ENCODE results near the gene SSB. TPM values are rescaled to one million over a fixed set of nuclear protein-coding genes. Genes with fewer than 3 reads are reported as not detected.

SSB gene
- total and polyA plus RNA-seq, 2 of the 13 experiments (the other 11 are each of a cell fraction or from before 2014, with no cell fraction given) = 109 to 208 TPM

DNA sequence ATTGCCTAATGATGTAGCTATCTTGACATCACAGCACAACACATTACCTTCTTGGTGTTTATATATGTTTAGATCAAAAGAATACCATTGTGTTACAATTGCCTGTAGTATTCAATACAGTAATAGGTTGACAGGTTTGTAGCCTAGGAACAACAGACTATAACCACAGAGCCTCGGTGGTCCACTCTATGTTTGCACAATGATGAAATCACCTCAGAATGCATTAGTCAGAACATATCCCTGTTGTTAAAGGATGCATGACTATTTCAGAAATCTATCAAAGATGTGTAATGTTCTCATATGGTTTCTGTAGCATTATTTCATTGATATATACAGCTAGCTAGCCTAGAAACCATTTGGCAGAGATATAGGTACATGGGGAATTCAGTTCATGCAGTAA, 17.2 kb downstream of the SSB start:
- Histone ChIP-seq H3K36me3 (replicated peaks in 1 of 2; ENCODE audit: control insufficient read depth in 1 of 2, insufficient read depth in 2 of 2, low read length in 2 of 2) (peaks cover 14 to 67% of the 10 kb centered on the region in 2 experiments), H3K4me3 (replicated peaks in 1 of 3; ENCODE audit: insufficient read depth in 1 of 3, low read depth in 2 of 3, low read length in 3 of 3) (no peak overlapping the region), H4K20me1 (ENCODE audit: insufficient read depth, low read length) (0 out of 2 replicates have a peak, but pooled peaks cover 2% of the 10 kb centered on the region), H2AFZ (ENCODE audit: low read length) (no peak overlapping the region), H3K4me2 (ENCODE audit: low read depth, low read length) (no peak overlapping the region), H3K79me2 (ENCODE audit: insufficient read depth, low read length) (peaks cover 9% of the 10 kb centered on the region), H3K9ac (ENCODE audit: insufficient read depth, low read depth, low read length) (no peak overlapping the region), H3K9me3 (ENCODE audit: low read length) (no peaks in the 10 kb centered on the region), H3K4me1 (ENCODE audit: insufficient read depth, low read length) (no peaks in the 10 kb centered on the region), H3K27me3 (ENCODE audit: control insufficient read depth in 1 of 2, insufficient read depth in 2 of 2, low read length in 2 of 2) (no peaks in the 10 kb centered on the region), H3K27ac (ENCODE audit: extremely low read length, insufficient read depth, low read length) (no peak overlapping the region)
- FAIRE-seq (no peak), DNase-seq (ENCODE audit: low spot score) (peak; percentile 64), ATAC-seq (peak; percentile 73)
- CTCF ChIA-PET (ENCODE audit: low intra/inter-chr PET ratio, low total read pairs) = interaction anchor here (1.2 kb wide), 1 partner anchor 9 kb away, joined by 3 read pairs; the partner anchor contains the start of gene METTL5
- POLR2A ChIA-PET = interaction anchor here (1.4 to 2.1 kb wide), 2 partner anchors 11 to 17 kb away, joined by 7 to 9 read pairs; partner anchors contain the start of genes SSB and UBR3
- no TSS peak for BruUV-seq (replicated peaks)
- in situ Hi-C loops (cut with HindIII; ENCODE audit: extremely low pct_ligation_motif_present, low pct_unique_long_range_greater_than_20kb) = no loop called here
- intact Hi-C loops (cut with micrococcal nuclease; ENCODE audit: unreplicated experiment) = no loop called here
- WGBS (ENCODE audit: low lambda C conversion rate) = 50% methylated on average over 1 of the region's 1 CpG
- TF ChIP-seq EP300 (IDR thresholded peaks at IDR 0.05; ENCODE audit: low read depth in 2 of 2, low read length in 2 of 2) (peak in 1 of 2 experiments; percentile 13; a peak in 1 of 4 replicates), EP300 (CRISPR knock-in tag; IDR thresholded peaks at IDR 0.05; ENCODE audit: borderline replicate concordance) (no peak), EHMT2 (IDR thresholded peaks at IDR 0.05; ENCODE audit: borderline replicate concordance, low read depth, low read length) (no peak), ZBTB21 (CRISPR knock-in tag; IDR thresholded peaks at IDR 0.05) (no peak), ATF7 (IDR thresholded peaks at IDR 0.05) (peak; percentile 25; the same call in 1 of the 2 replicates), ATF7 (CRISPR knock-in tag; IDR thresholded peaks at IDR 0.05) (no peak), FOXA1 (IDR thresholded peaks at IDR 0.05) (no peak), FOXA1 (CRISPR knock-in tag; IDR thresholded peaks at IDR 0.05) (peak; percentile 45), HNRNPH1 (optimal IDR thresholded peaks at IDR 0.05; ENCODE audit: low read depth, low read length) (no peak), CEBPB (IDR thresholded peaks at IDR 0.05; ENCODE audit: borderline replicate concordance, low read depth, low read length) (peak; percentile 69; the same call in 1 of the 2 replicates), RFX1 (IDR thresholded peaks at IDR 0.05) (no peak), YEATS4 (CRISPR knock-in tag; IDR thresholded peaks at IDR 0.05; ENCODE audit: borderline replicate concordance) (no peak), ZFP62 (CRISPR knock-in tag; IDR thresholded peaks at IDR 0.05) (no peak), ZNF124 (CRISPR knock-in tag; IDR thresholded peaks at IDR 0.05) (no peak), HMG20A (CRISPR knock-in tag; IDR thresholded peaks at IDR 0.05; ENCODE audit: borderline replicate concordance) (0 out of 2 replicates have a peak, but pooled peaks have one; percentile 18), ZBTB8A (CRISPR knock-in tag; IDR thresholded peaks at IDR 0.05; ENCODE audit: borderline replicate concordance, low read depth) (no peak), FOSL2 (CRISPR knock-in tag; IDR thresholded peaks at IDR 0.05) (peak; percentile 47; the same call in 1 of the 2 replicates)
- TF ChIP-seq, protein P1, sequence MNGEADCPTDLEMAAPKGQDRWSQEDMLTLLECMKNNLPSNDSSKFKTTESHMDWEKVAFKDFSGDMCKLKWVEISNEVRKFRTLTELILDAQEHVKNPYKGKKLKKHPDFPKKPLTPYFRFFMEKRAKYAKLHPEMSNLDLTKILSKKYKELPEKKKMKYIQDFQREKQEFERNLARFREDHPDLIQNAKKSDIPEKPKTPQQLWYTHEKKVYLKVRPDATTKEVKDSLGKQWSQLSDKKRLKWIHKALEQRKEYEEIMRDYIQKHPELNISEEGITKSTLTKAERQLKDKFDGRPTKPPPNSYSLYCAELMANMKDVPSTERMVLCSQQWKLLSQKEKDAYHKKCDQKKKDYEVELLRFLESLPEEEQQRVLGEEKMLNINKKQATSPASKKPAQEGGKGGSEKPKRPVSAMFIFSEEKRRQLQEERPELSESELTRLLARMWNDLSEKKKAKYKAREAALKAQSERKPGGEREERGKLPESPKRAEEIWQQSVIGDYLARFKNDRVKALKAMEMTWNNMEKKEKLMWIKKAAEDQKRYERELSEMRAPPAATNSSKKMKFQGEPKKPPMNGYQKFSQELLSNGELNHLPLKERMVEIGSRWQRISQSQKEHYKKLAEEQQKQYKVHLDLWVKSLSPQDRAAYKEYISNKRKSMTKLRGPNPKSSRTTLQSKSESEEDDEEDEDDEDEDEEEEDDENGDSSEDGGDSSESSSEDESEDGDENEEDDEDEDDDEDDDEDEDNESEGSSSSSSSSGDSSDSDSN (CRISPR knock-in tag; IDR thresholded peaks at IDR 0.05) = no peak
- TF ChIP-seq, protein P2, sequence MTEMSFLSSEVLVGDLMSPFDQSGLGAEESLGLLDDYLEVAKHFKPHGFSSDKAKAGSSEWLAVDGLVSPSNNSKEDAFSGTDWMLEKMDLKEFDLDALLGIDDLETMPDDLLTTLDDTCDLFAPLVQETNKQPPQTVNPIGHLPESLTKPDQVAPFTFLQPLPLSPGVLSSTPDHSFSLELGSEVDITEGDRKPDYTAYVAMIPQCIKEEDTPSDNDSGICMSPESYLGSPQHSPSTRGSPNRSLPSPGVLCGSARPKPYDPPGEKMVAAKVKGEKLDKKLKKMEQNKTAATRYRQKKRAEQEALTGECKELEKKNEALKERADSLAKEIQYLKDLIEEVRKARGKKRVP (CRISPR knock-in tag; IDR thresholded peaks at IDR 0.05) = 0 out of 4 replicates have a peak, but pooled peaks of 1 of the 2 experiments have one; percentile 50
- TF ChIP-seq, protein P3, sequence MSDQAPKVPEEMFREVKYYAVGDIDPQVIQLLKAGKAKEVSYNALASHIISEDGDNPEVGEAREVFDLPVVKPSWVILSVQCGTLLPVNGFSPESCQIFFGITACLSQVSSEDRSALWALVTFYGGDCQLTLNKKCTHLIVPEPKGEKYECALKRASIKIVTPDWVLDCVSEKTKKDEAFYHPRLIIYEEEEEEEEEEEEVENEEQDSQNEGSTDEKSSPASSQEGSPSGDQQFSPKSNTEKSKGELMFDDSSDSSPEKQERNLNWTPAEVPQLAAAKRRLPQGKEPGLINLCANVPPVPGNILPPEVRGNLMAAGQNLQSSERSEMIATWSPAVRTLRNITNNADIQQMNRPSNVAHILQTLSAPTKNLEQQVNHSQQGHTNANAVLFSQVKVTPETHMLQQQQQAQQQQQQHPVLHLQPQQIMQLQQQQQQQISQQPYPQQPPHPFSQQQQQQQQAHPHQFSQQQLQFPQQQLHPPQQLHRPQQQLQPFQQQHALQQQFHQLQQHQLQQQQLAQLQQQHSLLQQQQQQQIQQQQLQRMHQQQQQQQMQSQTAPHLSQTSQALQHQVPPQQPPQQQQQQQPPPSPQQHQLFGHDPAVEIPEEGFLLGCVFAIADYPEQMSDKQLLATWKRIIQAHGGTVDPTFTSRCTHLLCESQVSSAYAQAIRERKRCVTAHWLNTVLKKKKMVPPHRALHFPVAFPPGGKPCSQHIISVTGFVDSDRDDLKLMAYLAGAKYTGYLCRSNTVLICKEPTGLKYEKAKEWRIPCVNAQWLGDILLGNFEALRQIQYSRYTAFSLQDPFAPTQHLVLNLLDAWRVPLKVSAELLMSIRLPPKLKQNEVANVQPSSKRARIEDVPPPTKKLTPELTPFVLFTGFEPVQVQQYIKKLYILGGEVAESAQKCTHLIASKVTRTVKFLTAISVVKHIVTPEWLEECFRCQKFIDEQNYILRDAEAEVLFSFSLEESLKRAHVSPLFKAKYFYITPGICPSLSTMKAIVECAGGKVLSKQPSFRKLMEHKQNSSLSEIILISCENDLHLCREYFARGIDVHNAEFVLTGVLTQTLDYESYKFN (CRISPR knock-in tag; conservative IDR thresholded peaks at IDR 0.05) = no peak

Measured in HepG2 (cell line).